Fibroblast of lung (primary cell): Measurements from ENCODE around the gene KIAA1958.

ENCODE experiments used
- CTCF ChIP-seq, 2 donors: IDR thresholded peaks in 1 of 2; conservative IDR thresholded peaks in 1 of 2; 1 replicate in 1 of 2; 2 replicates in 1 of 2; pipeline ENCODE4 v1.5.1; 2011 to 2012; ENCODE audit warnings: low read length in 2 of 2, control low read depth in 1 of 2, inconsistent platforms in 1 of 2, low read depth in 1 of 2, mild to moderate bottlenecking in 1 of 2
- EZH2 ChIP-seq: IDR thresholded peaks from 2 replicates; pipeline ENCODE4 v1.5.1; 2012; ENCODE audit warnings: low read length, control low read depth, mild to moderate bottlenecking; ENCODE audit errors: missing control alignments

GRCh38 chr9:112717661-112718331 is 231.2 kb downstream of the KIAA1958 start, which contains the start of gene INIP:
- TF ChIP-seq CTCF (conservative IDR thresholded peaks at IDR 0.05 in 1 of 2, IDR thresholded peaks at IDR 0.05 in 1 of 2; ENCODE audit: low read depth in 1 of 2, low read length in 2 of 2) (no peak), EZH2 (no peak)
